Colonic mucosa (tissue), 4 donors: ENCODE data around the gene STX4. TPM values are rescaled to one million over a fixed set of nuclear protein-coding genes. Genes with fewer than 3 reads are reported as not detected.
"Not testable (repeated sequence)": the region's sequence is repeated elsewhere in the genome, so short reads cannot be mapped to it uniquely, and the experiment has no call there.

Experiments
- DNase-seq: peaks from one replicate; pipeline ENCODE4 v3.0.0-alpha.2; 2020
- H3K27ac ChIP-seq: fragments of 200-600 bp; one replicate; pipeline ENCODE4 v1.8.0; 2021
- H3K27me3 ChIP-seq: fragments of 200-600 bp; one replicate; pipeline ENCODE4 v1.8.0; 2021
- H3K36me3 ChIP-seq: fragments of 200-600 bp; one replicate; pipeline ENCODE4 v1.8.0; 2021
- H3K4me1 ChIP-seq: fragments of 200-600 bp; one replicate; pipeline ENCODE4 v1.8.0; 2021; ENCODE audit warnings: mild to moderate bottlenecking
- H3K4me3 ChIP-seq: fragments of 200-600 bp; one replicate; pipeline ENCODE4 v1.8.0; 2021
- H3K9ac ChIP-seq, 2 donors: one replicate each; pipeline ENCODE4 v1.7.0; 2013; ENCODE audit warnings: control low read depth in 2 of 2, low read depth in 2 of 2, low read length in 2 of 2
- H3K9me3 ChIP-seq: fragments of 200-600 bp; one replicate; pipeline ENCODE4 v1.8.0; 2021
- CTCF ChIP-seq: fragments of 200-600 bp; IDR thresholded peaks from one replicate; pipeline ENCODE4 v1.8.0; 2022; ENCODE audit warnings: antibody characterized with exemption, mild to moderate bottlenecking
- intact Hi-C: fragments of 100-400 bp; cut with DNase I; formaldehyde crosslinking; loops from one replicate; pipeline ENCODE4 v1.14.1; 2022
- total RNA-seq, 2 donors: library from RNA; stranded (reverse); fragmentation: NEBNext Ultra II Directional in 1 of 2; extraction: Animal tissue kit (Norgen Biotek cat#: 25700) in 1 of 2; gene quantifications; one replicate each; pipeline ENCODE4 v1.2.1, GENCODE V29; 2021
- donor health status: healthy.
- donor health status: DM: no; HTN: no; CAD: no.
- donor health status: DM: no; HTN: no; CAD: no.

Gene STX4
- total RNA-seq, 2 donors from 2014 or later = 70.8 to 71.4 TPM

- no peak overlapping the region for H3K27ac ChIP-seq
- no peak overlapping the region for H3K4me3 ChIP-seq
- H3K4me1 ChIP-seq = no peaks in the 10 kb centered on the region
- no peak for TF ChIP-seq CTCF
- DNase-seq = no peak
- intact Hi-C loops = no loop called here
- H3K27me3 ChIP-seq = peaks cover 6% of the 10 kb centered on the region
- H3K36me3 ChIP-seq = no peaks in the 10 kb centered on the region
- no peak overlapping the region for H3K9ac ChIP-seq
- H3K9me3 ChIP-seq = no peaks in the 10 kb centered on the region
Measured at GRCh38 chr16:31016018-31016417, 17.3 kb upstream of the STX4 start.

- H3K36me3 ChIP-seq, H3K9me3 ChIP-seq, H3K4me3 ChIP-seq, H3K9ac ChIP-seq, H3K27me3 ChIP-seq, DNase-seq, intact Hi-C loops, H3K27ac ChIP-seq, H3K4me1 ChIP-seq: not testable (repeated sequence)
Measured at GRCh38 chr16:31017756-31018155, 15.6 kb upstream of the STX4 start.

- H3K27me3 ChIP-seq = no peaks in the 10 kb centered on the region
- no peak overlapping the region for H3K4me3 ChIP-seq
- no peaks in the 10 kb centered on the region for H3K36me3 ChIP-seq
- no peak overlapping the region for H3K9ac ChIP-seq
- H3K27ac ChIP-seq = no peak overlapping the region
- TF ChIP-seq CTCF = no peak
- DNase-seq = no peak
- intact Hi-C loops = no loop called here
- H3K9me3 ChIP-seq = no peaks in the 10 kb centered on the region
- H3K4me1 ChIP-seq = no peaks in the 10 kb centered on the region
Measured at GRCh38 chr16:31020536-31020935, 12.8 kb upstream of the STX4 start.

- no peak overlapping the region for H3K27ac ChIP-seq
Measured at GRCh38 chr16:31022544-31023251, 10.7 kb upstream of the STX4 start.

GRCh38 chr16:31023252-31023602, 10.1 kb upstream of the STX4 start:
- Histone ChIP-seq H3K36me3 (no peaks in the 10 kb centered on the region), H3K27ac (no peak overlapping the region), H3K4me1 (no peaks in the 10 kb centered on the region), H3K27me3 (no peaks in the 10 kb centered on the region), H3K4me3 (no peak overlapping the region), H3K9me3 (no peaks in the 10 kb centered on the region), H3K9ac (no peak overlapping the region)
- no peak for DNase-seq
- TF ChIP-seq CTCF = no peak
- intact Hi-C loops = no loop called here

More at GRCh38 chr16:31022544-31023251, 10.7 kb upstream of the STX4 start:
- H3K9me3 ChIP-seq = no peaks in the 10 kb centered on the region
- intact Hi-C loops = no loop called here
- H3K27me3 ChIP-seq = no peaks in the 10 kb centered on the region
- DNase-seq = no peak
- H3K9ac ChIP-seq = no peak overlapping the region
- TF ChIP-seq CTCF = no peak
- no peak overlapping the region for H3K4me3 ChIP-seq
- H3K4me1 ChIP-seq = no peaks in the 10 kb centered on the region
- H3K36me3 ChIP-seq = no peaks in the 10 kb centered on the region

DNA sequence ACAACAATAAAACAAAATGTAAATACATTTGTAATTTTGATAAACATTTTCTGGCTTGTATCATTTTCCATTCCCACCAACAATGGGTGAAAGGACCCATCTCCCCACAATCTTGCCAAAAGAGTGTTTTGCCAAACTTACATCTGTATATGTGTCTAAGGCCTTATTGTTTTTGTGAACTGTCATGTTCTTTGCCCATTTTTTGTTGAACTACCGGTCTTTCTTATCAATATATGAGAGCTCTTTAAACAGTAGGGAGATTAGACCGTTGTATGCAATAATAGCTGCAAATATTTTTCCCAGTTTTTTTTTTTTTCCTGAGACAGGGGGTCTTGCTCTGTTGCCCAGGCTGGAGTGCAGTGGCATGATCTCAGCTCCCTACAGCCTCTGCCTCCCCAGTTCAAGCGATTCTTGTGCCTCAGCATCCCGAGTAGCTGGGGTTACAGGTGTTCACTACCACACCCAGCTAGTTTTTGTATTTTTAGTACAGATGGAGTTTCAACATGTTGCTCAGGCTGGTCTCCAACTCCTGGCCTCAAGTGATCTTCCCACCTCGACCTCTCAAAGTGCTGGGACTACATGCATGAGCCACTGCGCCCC, 9.6 kb upstream of the STX4 start:
- no peaks in the 10 kb centered on the region for H3K27me3 ChIP-seq
- no peaks in the 10 kb centered on the region for H3K9me3 ChIP-seq
- no peak overlapping the region for H3K4me3 ChIP-seq
- no peak for DNase-seq
- no peak overlapping the region for H3K27ac ChIP-seq
- no peak overlapping the region for H3K9ac ChIP-seq
- no peaks in the 10 kb centered on the region for H3K36me3 ChIP-seq
- intact Hi-C loops = no loop called here
- H3K4me1 ChIP-seq = no peaks in the 10 kb centered on the region
- TF ChIP-seq CTCF = no peak
